Pancreas (tissue), 10 donors: Measurements from ENCODE around the gene VDAC1. TPM values are rescaled to one million over a fixed set of nuclear protein-coding genes. Genes with fewer than 3 reads are reported as not detected.

Experiments
- ATAC-seq, 4 donors: fragments of 200-7000 bp; cut with Tn5 transposase; one replicate each; pipeline versions ENCODE4 v1.8.0 to v1.9.1; 2020; ENCODE audit warnings: mild to moderate bottlenecking in 4 of 4, moderate library complexity in 4 of 4
- DNase-seq, 6 donors: peaks; one replicate each; pipeline ENCODE4 v3.0.0-alpha.2; 2020
- FAIRE-seq: peaks from 2 replicates; lab custom pipeline; 2012; peaks lifted over from hg19 to GRCh38; lab: Jason Lieb, UNC
- H3K27ac ChIP-seq, 4 donors: fragments of 200-600 bp; sonication (generic); 1 replicate in 3 of 4; 2 replicates in 1 of 4; pipeline versions ENCODE4 v1.5.0 to v1.8.0; 2020
- H3K27me3 ChIP-seq, 4 donors: fragments of 200-600 bp; one replicate each; pipeline ENCODE4 v1.8.0; 2021
- H3K36me3 ChIP-seq, 3 donors: fragments of 200-600 bp; sonication (generic) in 1 of 3; one replicate each; pipeline versions ENCODE4 v1.5.0 to v1.8.0; 2020 to 2021
- H3K4me1 ChIP-seq, 3 donors: fragments of 200-600 bp; one replicate each; pipeline ENCODE4 v1.8.0; 2021
- H3K4me3 ChIP-seq, 4 donors: fragments of 200-600 bp; sonication (generic) in 2 of 4; one replicate each; pipeline versions ENCODE4 v1.5.0 to v1.8.0; 2020 to 2021
- H3K9me3 ChIP-seq, 4 donors: fragments of 200-600 bp; one replicate each; pipeline ENCODE4 v1.8.0; 2021
- WGBS, 2 donors: extraction: QIAGEN DNeasy Blood & Tissue Kit; methylation state at CpG; one replicate each; pipeline ENCODE4 v1.1.7; 2013; 5-methylcytosine and 5-hydroxymethylcytosine counted together
- intact Hi-C, 3 donors: fragments of 100-400 bp; cut with DNase I; formaldehyde crosslinking; loops; one replicate each; pipeline versions ENCODE4 v1.11.1 to v1.14.2; 2022
- polyA plus RNA-seq, 2 donors: library from polyadenylated mRNA; stranded (reverse); fragments of 200-250 nt; gene quantifications; one replicate each; pipeline ENCODE4 v1.2.3, GENCODE V29; 2013
- total RNA-seq, 6 donors: library from RNA; stranded (reverse); fragmentation: NEBNext Ultra II Directional in 4 of 6; extraction: Animal tissue kit (Norgen Biotek cat#: 25700) in 4 of 6; gene quantifications; one replicate each; pipeline versions ENCODE4 v1.2.1 to v1.2.4, GENCODE V29; 2021 to 2023
- TF ChIP-seq, protein P1 (sequence below), 4 donors: fragments of 200-600 bp; sonication (generic) in 3 of 4; IDR thresholded peaks; one replicate each; pipeline versions ENCODE4 v1.5.0 to v1.8.0; 2021; ENCODE audit warnings: antibody characterized with exemption in 4 of 4
- donor health status: healthy with polysubstance abuse.
- donor health status: DM: no; HTN: no; CAD: no; lungs with moderate emphysema.
- donor health status: DM: no; HTN: no; CAD: no.
- donor health status: control.
- donor health status: control.
- donor health status: Bipolar disorder and iron deficiency.
- donor health status: DM: yes; HTN: yes; CAD: no.
- donor health status: DM: no; HTN: no; CAD: no.
- donor health status: DM: no; HTN: no; CAD: no.
- donor health status: DM: yes; HTN: yes; CAD: no.

The VDAC1 gene
- total and polyA plus RNA-seq, 8 donors = 41.8 to 87.8 (median 63.4) TPM

DNA sequence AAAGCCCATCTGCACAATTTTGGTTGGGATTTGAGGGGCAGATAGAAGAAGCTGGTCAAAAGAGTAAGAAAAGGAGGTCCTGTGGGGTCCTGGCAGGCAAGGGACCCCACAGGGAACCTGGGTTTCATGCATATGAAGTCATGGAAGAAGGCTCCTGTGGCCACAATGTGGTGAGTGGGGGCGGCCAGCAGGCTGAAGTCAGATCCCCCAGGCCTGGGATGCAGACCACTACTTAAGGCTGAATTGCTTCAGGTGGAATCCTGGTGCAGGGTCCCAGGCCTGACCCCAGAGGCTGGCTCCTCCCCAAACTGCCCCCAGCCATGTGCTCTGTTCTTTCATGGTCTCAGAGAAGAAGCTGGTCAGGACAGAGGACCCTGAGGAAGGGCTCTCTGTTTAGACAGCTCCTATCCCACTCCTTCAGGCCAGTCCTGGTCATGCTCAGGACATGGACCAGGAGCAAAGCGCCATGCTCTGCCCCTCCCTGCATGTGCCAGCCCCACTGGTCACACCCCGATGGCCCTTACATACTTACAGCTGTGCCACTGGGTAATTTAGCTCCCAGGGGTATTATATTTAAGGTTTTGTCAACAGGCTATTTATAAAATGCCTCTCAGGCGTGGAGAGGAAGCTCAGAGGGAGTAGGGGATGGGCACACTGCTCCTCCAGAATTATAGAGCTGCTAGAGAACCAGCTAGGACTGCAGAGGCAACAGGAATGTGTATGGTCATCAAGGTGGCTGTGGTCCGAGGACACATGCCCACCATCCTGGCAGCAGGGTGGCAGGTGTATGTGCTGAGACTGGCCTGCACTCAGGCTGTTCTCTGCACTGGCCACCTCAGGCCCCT is 69.7 kb downstream of the VDAC1 start:
- Histone ChIP-seq H3K27me3 (no peaks in the 10 kb centered on the region), H3K36me3 (no peaks in the 10 kb centered on the region), H3K4me3 (no peak overlapping the region), H3K9me3 (no peaks in the 10 kb centered on the region), H3K4me1 (peaks cover 0 to 3% (median 0%) of the 10 kb centered on the region in 3 donors), H3K27ac (no peak overlapping the region)
- TF ChIP-seq, protein P1, sequence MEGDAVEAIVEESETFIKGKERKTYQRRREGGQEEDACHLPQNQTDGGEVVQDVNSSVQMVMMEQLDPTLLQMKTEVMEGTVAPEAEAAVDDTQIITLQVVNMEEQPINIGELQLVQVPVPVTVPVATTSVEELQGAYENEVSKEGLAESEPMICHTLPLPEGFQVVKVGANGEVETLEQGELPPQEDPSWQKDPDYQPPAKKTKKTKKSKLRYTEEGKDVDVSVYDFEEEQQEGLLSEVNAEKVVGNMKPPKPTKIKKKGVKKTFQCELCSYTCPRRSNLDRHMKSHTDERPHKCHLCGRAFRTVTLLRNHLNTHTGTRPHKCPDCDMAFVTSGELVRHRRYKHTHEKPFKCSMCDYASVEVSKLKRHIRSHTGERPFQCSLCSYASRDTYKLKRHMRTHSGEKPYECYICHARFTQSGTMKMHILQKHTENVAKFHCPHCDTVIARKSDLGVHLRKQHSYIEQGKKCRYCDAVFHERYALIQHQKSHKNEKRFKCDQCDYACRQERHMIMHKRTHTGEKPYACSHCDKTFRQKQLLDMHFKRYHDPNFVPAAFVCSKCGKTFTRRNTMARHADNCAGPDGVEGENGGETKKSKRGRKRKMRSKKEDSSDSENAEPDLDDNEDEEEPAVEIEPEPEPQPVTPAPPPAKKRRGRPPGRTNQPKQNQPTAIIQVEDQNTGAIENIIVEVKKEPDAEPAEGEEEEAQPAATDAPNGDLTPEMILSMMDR (IDR thresholded peaks at IDR 0.05) = no peak
- intact Hi-C loops = no loop called here
- ATAC-seq (no peak), FAIRE-seq (no peak), DNase-seq (no peak)
- WGBS, 2 donors = 83 to 91% methylated on average over 5 of the region's 5 CpGs

DNA sequence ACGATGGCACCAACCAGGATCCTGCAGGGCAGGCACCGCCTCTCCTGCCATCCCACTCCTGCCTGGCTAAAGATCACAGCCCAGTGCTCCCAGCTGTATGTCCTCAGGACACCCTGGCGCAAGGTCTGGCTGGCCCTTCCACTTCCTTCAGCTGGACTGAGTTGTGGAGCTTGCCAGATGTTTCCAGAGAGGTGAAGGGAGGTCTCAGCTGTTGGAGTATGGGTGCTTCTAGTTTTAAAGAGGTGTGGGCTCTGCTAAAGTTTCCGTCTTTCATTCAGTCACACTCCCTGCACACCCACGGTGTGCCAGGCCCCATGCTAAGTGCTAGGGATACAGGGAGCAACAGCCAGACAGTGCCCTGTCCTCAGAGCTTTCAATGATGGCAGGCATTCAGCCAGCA is 70.5 kb downstream of the VDAC1 start:
- TF ChIP-seq, protein P1 (IDR thresholded peaks at IDR 0.05) = no peak
- Histone ChIP-seq H3K27ac (no peak overlapping the region), H3K9me3 (no peaks in the 10 kb centered on the region), H3K4me1 (peaks cover 0 to 3% (median 0%) of the 10 kb centered on the region in 3 donors), H3K4me3 (no peak overlapping the region), H3K27me3 (no peaks in the 10 kb centered on the region), H3K36me3 (no peaks in the 10 kb centered on the region)
- DNase-seq (no peak), FAIRE-seq (no peak), ATAC-seq (no peak)
- 78 to 79% methylated on average over 5 of the region's 5 CpGs for WGBS, 2 donors
- intact Hi-C loops = no loop called here

DNA sequence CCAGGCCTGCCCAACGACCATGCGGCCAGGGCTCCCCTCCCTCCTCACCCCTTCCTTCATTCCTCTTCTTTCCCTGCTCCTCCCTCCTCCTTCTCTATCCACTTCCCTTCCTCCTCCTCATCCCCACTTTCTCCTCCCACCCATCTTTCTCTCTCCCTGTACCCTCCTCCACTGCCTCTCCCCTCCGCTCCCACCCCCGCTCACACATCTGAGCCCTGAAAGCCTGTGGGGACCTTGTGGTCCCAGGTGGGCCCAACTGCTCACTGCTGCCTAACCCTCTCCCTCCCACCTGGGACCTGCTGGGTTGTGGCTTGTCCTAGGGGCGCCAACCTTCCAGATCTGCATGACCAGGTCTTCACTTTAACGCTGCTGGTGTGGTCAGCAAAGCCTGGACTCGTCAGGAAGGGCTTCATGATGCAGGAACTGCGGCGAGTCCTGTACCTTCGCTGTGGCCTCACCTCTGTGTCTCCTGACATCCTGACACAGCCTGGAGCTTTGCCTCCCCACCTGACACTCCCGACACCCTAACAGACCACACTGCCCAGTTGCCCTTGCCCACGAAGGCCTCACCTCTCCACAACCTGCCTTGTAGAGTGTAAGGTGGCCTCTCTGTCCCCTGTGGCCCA is 71.0 kb downstream of the VDAC1 start:
- no peaks in the 10 kb centered on the region for H3K27me3 ChIP-seq
- ATAC-seq = no peak

GRCh38 chr5:133933169-133933509 is 71.6 kb downstream of the VDAC1 start:
- no peak overlapping the region for H3K4me3 ChIP-seq
- peaks cover 0 to 3% (median 0%) of the 10 kb centered on the region in 3 donors for H3K4me1 ChIP-seq
- no peaks in the 10 kb centered on the region for H3K27me3 ChIP-seq
- TF ChIP-seq, protein P1 (IDR thresholded peaks at IDR 0.05) = no peak
- FAIRE-seq (no peak), DNase-seq (no peak), ATAC-seq (no peak)
- WGBS, 2 donors = 55 to 59% methylated on average over 3 of the region's 3 CpGs
- no peak overlapping the region for H3K27ac ChIP-seq
- H3K9me3 ChIP-seq = no peaks in the 10 kb centered on the region
- no peaks in the 10 kb centered on the region for H3K36me3 ChIP-seq
- intact Hi-C loops = no loop called here

More for the DNA sequence above, 71.0 kb downstream of the VDAC1 start:
- TF ChIP-seq, protein P1 (IDR thresholded peaks at IDR 0.05) = no peak
- no peaks in the 10 kb centered on the region for H3K36me3 ChIP-seq
- FAIRE-seq = no peak
- WGBS, 2 donors = 85 to 91% methylated on average over 12 of the region's 12 CpGs
- no peaks in the 10 kb centered on the region for H3K9me3 ChIP-seq
- H3K27ac ChIP-seq = no peak overlapping the region
- peaks cover 0 to 3% (median 0%) of the 10 kb centered on the region in 3 donors for H3K4me1 ChIP-seq
- no peak overlapping the region for H3K4me3 ChIP-seq
- DNase-seq = no peak
- intact Hi-C loops = no loop called here
